ENCODE data around the gene RNF215.

Gene RNF215

DNA sequence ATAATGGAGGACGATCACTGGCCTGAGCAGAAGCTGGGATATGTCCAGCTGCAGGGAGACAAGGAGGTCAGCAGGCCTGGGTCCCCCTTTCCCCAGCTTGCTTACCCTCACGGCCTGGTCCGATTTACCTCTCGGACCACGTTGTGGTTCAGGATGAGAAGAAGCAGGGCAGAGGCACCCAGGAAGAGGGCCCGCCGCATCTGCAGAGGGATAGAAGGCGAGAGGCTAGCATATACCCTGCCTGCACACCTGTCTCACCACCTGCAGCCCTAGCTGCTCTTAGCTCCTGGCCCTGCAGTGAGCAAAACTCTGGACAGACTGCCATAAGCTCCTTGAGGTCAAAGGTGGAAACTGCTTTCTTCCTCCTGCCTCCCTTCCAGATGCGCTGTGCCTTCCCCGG is 1.3 kb downstream of the RNF215 start:
- H3K27ac ChIP-seq = no peak overlapping the region
- no peaks in the 10 kb centered on the region for H3K9me3 ChIP-seq
- peak overlapping the region in 1 of 2 experiments; percentile 65 for H3K4me3 ChIP-seq (ENCODE audit: low read depth in 1 of 2, low read length in 1 of 2)

DNA sequence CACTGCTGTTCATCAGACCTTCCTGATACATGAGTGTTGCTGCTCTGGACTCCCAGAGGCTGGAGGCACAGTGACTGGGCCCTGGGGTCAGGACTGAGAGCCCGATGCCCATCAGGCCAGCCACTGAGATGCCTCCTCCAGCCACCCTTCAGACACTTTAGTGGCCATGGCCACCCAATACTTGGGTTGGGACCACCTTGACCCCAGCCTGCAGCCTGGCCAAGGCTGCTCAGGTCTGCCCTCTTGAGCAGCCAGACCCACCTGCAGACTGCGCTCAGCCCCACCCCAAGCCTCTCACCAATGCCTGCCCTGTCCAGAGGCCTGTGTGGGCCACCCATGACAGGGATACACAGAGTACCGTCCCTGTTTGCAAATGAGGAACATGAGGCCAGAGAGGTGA is 4.2 kb downstream of the RNF215 start:
- TF ChIP-seq, protein P1, sequence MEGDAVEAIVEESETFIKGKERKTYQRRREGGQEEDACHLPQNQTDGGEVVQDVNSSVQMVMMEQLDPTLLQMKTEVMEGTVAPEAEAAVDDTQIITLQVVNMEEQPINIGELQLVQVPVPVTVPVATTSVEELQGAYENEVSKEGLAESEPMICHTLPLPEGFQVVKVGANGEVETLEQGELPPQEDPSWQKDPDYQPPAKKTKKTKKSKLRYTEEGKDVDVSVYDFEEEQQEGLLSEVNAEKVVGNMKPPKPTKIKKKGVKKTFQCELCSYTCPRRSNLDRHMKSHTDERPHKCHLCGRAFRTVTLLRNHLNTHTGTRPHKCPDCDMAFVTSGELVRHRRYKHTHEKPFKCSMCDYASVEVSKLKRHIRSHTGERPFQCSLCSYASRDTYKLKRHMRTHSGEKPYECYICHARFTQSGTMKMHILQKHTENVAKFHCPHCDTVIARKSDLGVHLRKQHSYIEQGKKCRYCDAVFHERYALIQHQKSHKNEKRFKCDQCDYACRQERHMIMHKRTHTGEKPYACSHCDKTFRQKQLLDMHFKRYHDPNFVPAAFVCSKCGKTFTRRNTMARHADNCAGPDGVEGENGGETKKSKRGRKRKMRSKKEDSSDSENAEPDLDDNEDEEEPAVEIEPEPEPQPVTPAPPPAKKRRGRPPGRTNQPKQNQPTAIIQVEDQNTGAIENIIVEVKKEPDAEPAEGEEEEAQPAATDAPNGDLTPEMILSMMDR (IDR thresholded peaks at IDR 0.05) = no peak
- H3K27ac ChIP-seq = no peak overlapping the region
- H3K27me3 ChIP-seq = no peaks in the 10 kb centered on the region
- no peak overlapping the region for H3K4me3 ChIP-seq (ENCODE audit: low read depth in 1 of 2, low read length in 1 of 2)
- H3K36me3 ChIP-seq = peaks cover 49% of the 10 kb centered on the region
- peaks cover 14% of the 10 kb centered on the region in 2 experiments for H3K4me1 ChIP-seq (ENCODE audit: control insufficient read depth in 1 of 2, insufficient read depth in 1 of 2, low read depth in 1 of 2, low read length in 1 of 2)
- H3K9me3 ChIP-seq = no peaks in the 10 kb centered on the region

More for the DNA sequence above, 1.3 kb downstream of the RNF215 start:
- TF ChIP-seq, protein P1 (IDR thresholded peaks at IDR 0.05) = no peak
- H3K36me3 ChIP-seq = peaks cover 32% of the 10 kb centered on the region
- peaks cover 14% of the 10 kb centered on the region in 2 experiments for H3K4me1 ChIP-seq (ENCODE audit: control insufficient read depth in 1 of 2, insufficient read depth in 1 of 2, low read depth in 1 of 2, low read length in 1 of 2)
- no peaks in the 10 kb centered on the region for H3K27me3 ChIP-seq

DNA sequence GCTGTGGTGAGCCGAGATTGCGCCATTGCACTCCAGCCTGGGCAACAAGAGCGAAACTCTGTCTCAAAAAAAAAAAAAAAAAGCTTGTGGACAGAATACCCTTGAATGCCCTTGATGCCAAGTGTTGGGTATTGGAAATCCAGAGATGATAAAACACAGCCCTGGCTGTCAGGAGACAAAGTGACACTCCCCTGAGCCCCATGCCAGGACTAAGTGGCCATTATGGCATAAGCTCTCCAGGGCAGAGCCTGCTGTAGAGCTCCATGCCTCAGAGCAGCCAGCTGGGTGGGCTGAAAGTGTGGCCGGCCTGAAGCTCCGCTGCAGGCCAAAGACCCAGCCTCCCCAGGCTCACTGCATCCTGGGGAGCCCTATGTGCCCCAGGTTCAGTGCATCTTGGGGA is 4.9 kb downstream of the RNF215 start:
- peaks cover 11 to 12% of the 10 kb centered on the region in 2 experiments for H3K4me1 ChIP-seq (ENCODE audit: control insufficient read depth in 1 of 2, insufficient read depth in 1 of 2, low read depth in 1 of 2, low read length in 1 of 2)
- H3K9me3 ChIP-seq = no peaks in the 10 kb centered on the region
- no peaks in the 10 kb centered on the region for H3K27me3 ChIP-seq
- H3K36me3 ChIP-seq = peaks cover 56% of the 10 kb centered on the region
- H3K27ac ChIP-seq = no peak overlapping the region
- TF ChIP-seq, protein P1 (IDR thresholded peaks at IDR 0.05) = no peak
- no peak overlapping the region for H3K4me3 ChIP-seq (ENCODE audit: low read depth in 1 of 2, low read length in 1 of 2)

DNA sequence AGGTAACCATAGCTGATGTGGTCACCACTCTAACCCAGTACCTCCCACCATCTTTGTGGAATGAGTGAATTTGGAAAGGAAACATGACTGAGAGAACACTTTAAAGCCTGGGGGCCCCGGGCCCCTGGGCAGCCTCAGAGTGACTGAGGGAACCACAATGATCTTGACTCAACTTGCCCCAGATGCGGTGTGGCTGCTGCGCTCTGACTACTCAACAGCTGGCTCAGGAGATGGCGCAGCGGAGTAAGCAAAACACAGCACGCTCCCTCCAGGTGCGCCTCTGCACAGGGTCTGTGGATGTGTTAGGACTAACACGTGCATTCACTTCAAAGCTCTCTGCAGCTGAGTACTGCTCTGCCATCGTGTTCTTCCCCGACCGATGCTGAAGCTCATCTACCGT is 5.9 kb downstream of the RNF215 start:
- Histone ChIP-seq H3K4me1 (ENCODE audit: control insufficient read depth in 1 of 2, insufficient read depth in 1 of 2, low read depth in 1 of 2, low read length in 1 of 2) (peaks cover 4 to 5% of the 10 kb centered on the region in 2 experiments), H3K36me3 (peaks cover 61% of the 10 kb centered on the region), H3K27me3 (no peaks in the 10 kb centered on the region), H3K9me3 (no peaks in the 10 kb centered on the region), H3K4me3 (ENCODE audit: low read depth in 1 of 2, low read length in 1 of 2) (no peak overlapping the region), H3K27ac (no peak overlapping the region)
- TF ChIP-seq, protein P1 (IDR thresholded peaks at IDR 0.05) = no peak

DNA sequence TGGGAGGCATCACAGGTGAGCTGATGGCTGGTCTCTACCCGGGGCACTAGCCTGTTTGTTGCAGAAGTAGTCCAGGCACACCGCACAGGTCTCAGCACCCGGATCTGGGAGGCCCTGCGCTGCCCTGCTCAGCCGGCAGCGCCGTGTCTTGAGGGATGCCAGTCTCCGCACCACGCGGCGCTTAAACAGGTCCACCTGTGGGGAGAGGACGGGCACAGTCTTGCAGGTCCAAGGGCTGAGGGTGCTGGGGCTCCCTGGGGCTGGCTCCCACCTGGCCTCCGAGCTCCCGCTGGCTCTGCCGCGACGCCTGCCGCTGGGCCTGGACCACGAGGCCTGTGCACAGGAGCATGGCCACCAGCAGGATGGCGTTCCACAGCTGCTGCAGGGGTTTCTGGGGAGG is 7.2 kb downstream of the RNF215 start:
- Histone ChIP-seq H3K27ac (no peak overlapping the region), H3K4me3 (ENCODE audit: low read depth in 1 of 2, low read length in 1 of 2) (no peak overlapping the region), H3K4me1 (ENCODE audit: control insufficient read depth in 1 of 2, insufficient read depth in 1 of 2, low read depth in 1 of 2, low read length in 1 of 2) (no peaks in the 10 kb centered on the region), H3K36me3 (peaks cover 61% of the 10 kb centered on the region), H3K27me3 (no peaks in the 10 kb centered on the region), H3K9me3 (no peaks in the 10 kb centered on the region)
- TF ChIP-seq, protein P1 (IDR thresholded peaks at IDR 0.05) = no peak
